Measurements from ENCODE around the gene CLMN.

DNA sequence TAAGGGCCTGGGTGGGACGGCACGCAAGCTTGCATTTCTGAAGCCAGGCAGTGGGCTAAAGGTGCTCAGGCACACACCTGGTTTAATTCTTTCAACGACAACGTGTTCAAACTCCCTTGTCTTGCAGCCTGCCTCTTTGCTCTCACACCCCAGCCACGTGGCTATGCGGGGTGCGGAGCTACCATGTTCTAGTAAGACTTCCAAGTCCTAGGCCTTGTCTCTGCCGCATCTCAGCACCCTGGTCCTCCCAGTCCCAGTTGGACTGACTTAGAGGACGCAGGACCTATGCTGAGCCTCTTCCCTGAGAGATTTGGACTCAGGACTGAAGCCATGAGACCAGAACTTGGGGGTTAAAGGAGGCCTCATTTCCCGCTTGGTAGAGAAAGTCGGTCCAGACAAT, 62.2 kb downstream of the CLMN start:
- TF ChIP-seq EZH2 (IDR thresholded peaks at IDR 0.05; ENCODE audit: insufficient read depth, poor library complexity, severe bottlenecking) (no peak), EZH2phosphoT487 (IDR thresholded peaks at IDR 0.05; ENCODE audit: insufficient read depth, low read depth) (no peak)

Measured in GM23248 (cell line).